ENCODE data around the gene DOHH. TPM values are rescaled to one million over a fixed set of nuclear protein-coding genes. Genes with fewer than 3 reads are reported as not detected.
A peak's percentile ranks its signal among the peaks of the same experiment; 100 is the strongest.

DOHH gene
- 9.2 TPM for total RNA-seq

- DNase-seq (ENCODE audit: low read depth in 2 of 3, low spot score in 2 of 3), result peak; percentile 95 to 98 (median 97)
These were observed at the start of gene DOHH for GRCh38 chr19:3500429-3501101. DOHH (minus strand) TSS chr19:3500674; CDS start chr19:3496814, 3,860 bp downstream.

GRCh38 chr19:3549816-3550215 lies 49.3 kb upstream of the DOHH start:
- no peak for DNase-seq (ENCODE audit: low read depth in 2 of 3, low spot score in 2 of 3)

GRCh38 chr19:3548606-3549005 lies 48.1 kb upstream of the DOHH start:
- peak in 1 of 3 donors; percentile 34 for DNase-seq (ENCODE audit: low read depth in 2 of 3, low spot score in 2 of 3)

- no peak for DNase-seq (ENCODE audit: low read depth in 2 of 3, low spot score in 2 of 3)
These were observed 47.4 kb upstream of the DOHH start for GRCh38 chr19:3547767-3548282.

GRCh38 chr19:3547301-3547731 lies 46.8 kb upstream of the DOHH start:
- no peak for DNase-seq (ENCODE audit: low read depth in 2 of 3, low spot score in 2 of 3)

- no peak for DNase-seq (ENCODE audit: low read depth in 2 of 3, low spot score in 2 of 3)
These were observed 45.6 kb upstream of the DOHH start for GRCh38 chr19:3546119-3546518.

GRCh38 chr19:3545669-3546034 lies 45.2 kb upstream of the DOHH start:
- no peak for DNase-seq (ENCODE audit: low read depth in 2 of 3, low spot score in 2 of 3)

GRCh38 chr19:3544742-3545668 lies 44.5 kb upstream of the DOHH start:
- peak; percentile 55 to 68 (median 64) for DNase-seq (ENCODE audit: low read depth in 2 of 3, low spot score in 2 of 3)

GRCh38 chr19:3544058-3544376 lies 43.5 kb upstream of the DOHH start:
- no peak for DNase-seq (ENCODE audit: low read depth in 2 of 3, low spot score in 2 of 3)

- no peak for DNase-seq (ENCODE audit: low read depth in 2 of 3, low spot score in 2 of 3)
These were observed 42.9 kb upstream of the DOHH start for GRCh38 chr19:3543150-3544057.

- no peak for DNase-seq (ENCODE audit: low read depth in 2 of 3, low spot score in 2 of 3)
These were observed 39.3 kb upstream of the DOHH start for GRCh38 chr19:3539756-3540118.

GRCh38 chr19:3538965-3539755 lies 38.7 kb upstream of the DOHH start, which contains the start of gene TEKTIP1:
TEKTIP1 (plus strand) TSS chr19:3539174; CDS start chr19:3539178, 4 bp downstream.
- no peak for DNase-seq (ENCODE audit: low read depth in 2 of 3, low spot score in 2 of 3)

GRCh38 chr19:3538258-3538929 lies 37.9 kb upstream of the DOHH start:
- no peak for DNase-seq (ENCODE audit: low read depth in 2 of 3, low spot score in 2 of 3)

GRCh38 chr19:3537438-3538240 lies 37.2 kb upstream of the DOHH start:
- no peak for DNase-seq (ENCODE audit: low read depth in 2 of 3, low spot score in 2 of 3)

- DNase-seq (ENCODE audit: low read depth in 2 of 3, low spot score in 2 of 3), result no peak
These were observed 36.6 kb upstream of the DOHH start for GRCh38 chr19:3537101-3537437.

GRCh38 chr19:3536429-3537100 lies 36.1 kb upstream of the DOHH start:
- DNase-seq (ENCODE audit: low read depth in 2 of 3, low spot score in 2 of 3), result no peak

- no peak for DNase-seq (ENCODE audit: low read depth in 2 of 3, low spot score in 2 of 3)
These were observed 35.5 kb upstream of the DOHH start for GRCh38 chr19:3535981-3536380.

GRCh38 chr19:3535563-3535965 lies 35.1 kb upstream of the DOHH start:
- DNase-seq (ENCODE audit: low read depth in 2 of 3, low spot score in 2 of 3), result no peak

Data from hematopoietic multipotent progenitor cell (in vitro differentiated cells).